Measurements from ENCODE around the gene ACAA2.

ACAA2 gene

GRCh38 chr18:49769047-49769728 is 44.1 kb downstream of the ACAA2 start:
- H3K36me3 ChIP-seq (ENCODE audit: control insufficient read depth, insufficient read depth, low read length) = no peaks in the 10 kb centered on the region
- H3K4me1 ChIP-seq (ENCODE audit: control insufficient read depth, insufficient read depth, low read length) = no peaks in the 10 kb centered on the region
- H3K9ac ChIP-seq (ENCODE audit: low read length) = no peak overlapping the region
- H3K4me3 ChIP-seq (ENCODE audit: low read length) = no peak overlapping the region
- H3K27me3 ChIP-seq (ENCODE audit: control insufficient read depth, insufficient read depth, low read length) = no peaks in the 10 kb centered on the region
- no peaks in the 10 kb centered on the region for H3K9me3 ChIP-seq (ENCODE audit: control insufficient read depth, low read length)

GRCh38 chr18:49768051-49768391 is 45.3 kb downstream of the ACAA2 start:
- no peaks in the 10 kb centered on the region for H3K9me3 ChIP-seq (ENCODE audit: control insufficient read depth, low read length)

DNA sequence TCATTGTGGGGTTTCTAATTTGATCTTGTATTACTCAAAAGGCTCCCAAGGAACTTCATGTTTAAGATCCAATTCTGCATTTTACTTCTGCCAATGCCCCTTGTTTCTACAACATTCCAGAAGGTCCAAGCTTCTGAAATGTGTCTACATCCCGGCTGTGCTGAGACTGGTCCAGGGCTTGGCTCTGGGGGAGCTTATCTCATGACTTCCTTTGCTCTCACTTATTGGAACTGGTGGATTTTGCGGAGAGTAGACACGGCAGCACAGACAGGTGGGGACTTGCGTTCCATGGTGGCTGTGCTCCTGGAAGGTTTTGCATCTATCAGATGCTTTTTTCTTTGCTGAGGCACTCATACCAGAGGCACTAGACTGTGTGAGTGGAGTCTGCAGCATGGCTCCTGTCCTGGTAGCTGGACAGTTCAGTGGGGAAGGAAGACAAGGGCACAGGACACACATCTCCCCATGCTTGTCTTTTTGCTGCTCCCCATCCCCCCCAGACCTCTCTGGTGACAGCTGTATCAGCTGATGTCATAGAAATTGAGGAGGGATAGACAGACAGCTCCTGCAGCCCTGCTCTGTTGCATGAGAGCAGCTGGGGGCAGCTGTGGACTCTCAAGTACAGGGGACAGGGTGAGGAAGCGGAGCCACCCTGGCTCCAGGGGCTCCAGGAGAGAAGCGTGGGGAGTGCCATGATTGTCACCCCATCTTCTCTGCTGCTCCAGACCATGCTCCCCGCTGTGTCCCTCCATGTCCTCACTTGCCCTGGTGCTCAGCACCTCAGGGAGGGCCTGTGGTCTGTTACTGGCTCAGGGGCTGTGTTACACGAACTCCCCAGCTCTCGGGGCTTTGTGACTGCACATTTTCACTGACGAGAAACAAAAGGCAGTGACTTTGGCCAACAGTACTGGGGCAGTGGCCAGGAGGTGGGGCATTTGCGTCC is 46.0 kb downstream of the ACAA2 start:
- Histone ChIP-seq H3K4me3 (ENCODE audit: low read length) (no peak overlapping the region), H3K4me1 (ENCODE audit: control insufficient read depth, insufficient read depth, low read length) (no peaks in the 10 kb centered on the region), H3K36me3 (ENCODE audit: control insufficient read depth, insufficient read depth, low read length) (no peaks in the 10 kb centered on the region), H3K27me3 (ENCODE audit: control insufficient read depth, insufficient read depth, low read length) (no peaks in the 10 kb centered on the region), H3K9me3 (ENCODE audit: control insufficient read depth, low read length) (no peaks in the 10 kb centered on the region), H3K9ac (ENCODE audit: low read length) (no peak overlapping the region)

More at GRCh38 chr18:49768051-49768391, 45.3 kb downstream of the ACAA2 start:
- no peaks in the 10 kb centered on the region for H3K4me1 ChIP-seq (ENCODE audit: control insufficient read depth, insufficient read depth, low read length)
- H3K36me3 ChIP-seq (ENCODE audit: control insufficient read depth, insufficient read depth, low read length) = no peaks in the 10 kb centered on the region
- H3K9ac ChIP-seq (ENCODE audit: low read length) = no peak overlapping the region
- no peaks in the 10 kb centered on the region for H3K27me3 ChIP-seq (ENCODE audit: control insufficient read depth, insufficient read depth, low read length)
- no peak overlapping the region for H3K4me3 ChIP-seq (ENCODE audit: low read length)

GRCh38 chr18:49766646-49767045 is 46.7 kb downstream of the ACAA2 start:
- Histone ChIP-seq H3K36me3 (ENCODE audit: control insufficient read depth, insufficient read depth, low read length) (no peaks in the 10 kb centered on the region), H3K9me3 (ENCODE audit: control insufficient read depth, low read length) (no peaks in the 10 kb centered on the region), H3K27me3 (ENCODE audit: control insufficient read depth, insufficient read depth, low read length) (no peaks in the 10 kb centered on the region), H3K4me1 (ENCODE audit: control insufficient read depth, insufficient read depth, low read length) (no peaks in the 10 kb centered on the region), H3K9ac (ENCODE audit: low read length) (no peak overlapping the region), H3K4me3 (ENCODE audit: low read length) (no peak overlapping the region)

- no peaks in the 10 kb centered on the region for H3K36me3 ChIP-seq (ENCODE audit: control insufficient read depth, insufficient read depth, low read length)
- no peaks in the 10 kb centered on the region for H3K9me3 ChIP-seq (ENCODE audit: control insufficient read depth, low read length)
- H3K4me3 ChIP-seq (ENCODE audit: low read length) = no peak overlapping the region
- H3K9ac ChIP-seq (ENCODE audit: low read length) = no peak overlapping the region
- peaks cover 2% of the 10 kb centered on the region for H3K27me3 ChIP-seq (ENCODE audit: control insufficient read depth, insufficient read depth, low read length)
- H3K4me1 ChIP-seq (ENCODE audit: control insufficient read depth, insufficient read depth, low read length) = peaks cover 9% of the 10 kb centered on the region
Observed at GRCh38 chr18:49764032-49764431, 49.3 kb downstream of the ACAA2 start.

DNA sequence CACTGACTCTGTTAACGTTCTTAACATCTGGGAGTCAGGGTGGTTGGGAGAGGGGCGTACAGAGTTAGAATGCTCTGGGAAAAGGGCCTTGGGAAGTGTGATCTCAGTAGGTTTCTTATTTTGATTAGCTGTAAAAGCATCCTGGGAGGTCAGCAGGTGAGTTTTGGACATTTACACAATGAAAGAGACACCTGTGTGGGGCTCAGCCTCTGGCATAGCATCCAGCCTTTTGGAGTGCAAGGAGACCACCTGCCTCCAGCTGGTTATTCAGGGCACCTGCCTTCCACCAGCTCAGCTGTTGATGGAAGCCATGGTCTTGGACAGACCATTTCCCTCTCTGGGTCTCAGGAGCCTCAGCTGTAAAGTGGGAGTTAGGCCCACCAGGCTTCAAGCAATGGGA is 49.7 kb downstream of the ACAA2 start:
- peaks cover 2% of the 10 kb centered on the region for H3K27me3 ChIP-seq (ENCODE audit: control insufficient read depth, insufficient read depth, low read length)
- no peak overlapping the region for H3K9ac ChIP-seq (ENCODE audit: low read length)
- no peaks in the 10 kb centered on the region for H3K9me3 ChIP-seq (ENCODE audit: control insufficient read depth, low read length)
- no peak overlapping the region for H3K4me3 ChIP-seq (ENCODE audit: low read length)
- H3K36me3 ChIP-seq (ENCODE audit: control insufficient read depth, insufficient read depth, low read length) = no peaks in the 10 kb centered on the region
- H3K4me1 ChIP-seq (ENCODE audit: control insufficient read depth, insufficient read depth, low read length) = peaks cover 9% of the 10 kb centered on the region

GRCh38 chr18:49762191-49763077 is 50.9 kb downstream of the ACAA2 start:
- Histone ChIP-seq H3K4me3 (ENCODE audit: low read length) (no peak overlapping the region), H3K27me3 (ENCODE audit: control insufficient read depth, insufficient read depth, low read length) (peaks cover 2% of the 10 kb centered on the region), H3K36me3 (ENCODE audit: control insufficient read depth, insufficient read depth, low read length) (no peaks in the 10 kb centered on the region), H3K9ac (ENCODE audit: low read length) (no peak overlapping the region), H3K9me3 (ENCODE audit: control insufficient read depth, low read length) (no peaks in the 10 kb centered on the region), H3K4me1 (ENCODE audit: control insufficient read depth, insufficient read depth, low read length) (peaks cover 9% of the 10 kb centered on the region)

DNA sequence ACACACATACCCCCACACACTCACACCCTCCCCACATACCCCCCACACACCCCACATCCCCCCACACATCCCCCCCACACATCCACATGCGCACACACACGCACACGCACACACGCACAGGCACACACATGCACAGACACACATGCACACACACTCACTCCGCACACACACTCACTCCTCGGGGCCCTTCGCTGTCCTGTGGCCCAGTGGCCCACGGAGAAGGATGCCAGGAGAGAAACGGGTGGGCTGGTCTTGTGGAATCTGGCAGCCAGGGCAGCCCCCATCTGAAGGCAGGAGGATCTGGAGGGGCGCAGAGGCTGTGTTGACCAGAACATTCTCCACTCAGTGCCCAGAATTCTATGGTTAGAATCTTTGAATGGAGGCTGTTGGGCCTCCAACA is 51.6 kb downstream of the ACAA2 start:
- Histone ChIP-seq H3K27me3 (ENCODE audit: control insufficient read depth, insufficient read depth, low read length) (peaks cover 2% of the 10 kb centered on the region), H3K4me1 (ENCODE audit: control insufficient read depth, insufficient read depth, low read length) (peaks cover 9% of the 10 kb centered on the region), H3K9me3 (ENCODE audit: control insufficient read depth, low read length) (no peaks in the 10 kb centered on the region), H3K4me3 (ENCODE audit: low read length) (no peak overlapping the region), H3K36me3 (ENCODE audit: control insufficient read depth, insufficient read depth, low read length) (no peaks in the 10 kb centered on the region), H3K9ac (ENCODE audit: low read length) (no peak overlapping the region)

DNA sequence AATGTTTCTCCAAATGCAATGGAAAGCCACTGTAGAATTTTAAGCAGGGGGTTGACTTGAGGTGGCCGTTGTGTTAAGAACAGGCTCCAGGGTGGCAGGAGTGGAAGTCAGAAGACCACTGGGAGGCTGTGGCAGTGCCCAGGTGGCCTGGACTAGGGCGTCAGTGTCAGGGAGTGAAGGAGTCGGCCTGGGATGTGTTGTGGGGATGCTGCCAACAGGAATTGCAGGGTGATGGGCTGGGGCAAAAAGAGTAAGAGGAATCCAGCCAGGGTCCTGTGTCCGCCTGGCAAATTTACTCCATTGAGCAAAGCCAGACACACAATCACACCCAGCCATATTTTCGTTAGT is 55.1 kb downstream of the ACAA2 start:
- Histone ChIP-seq H3K4me3 (ENCODE audit: low read length) (no peak overlapping the region), H3K9ac (ENCODE audit: low read length) (no peak overlapping the region), H3K36me3 (ENCODE audit: control insufficient read depth, insufficient read depth, low read length) (no peaks in the 10 kb centered on the region), H3K4me1 (ENCODE audit: control insufficient read depth, insufficient read depth, low read length) (peaks cover 9% of the 10 kb centered on the region), H3K9me3 (ENCODE audit: control insufficient read depth, low read length) (no peaks in the 10 kb centered on the region), H3K27me3 (ENCODE audit: control insufficient read depth, insufficient read depth, low read length) (peaks cover 2% of the 10 kb centered on the region)

DNA sequence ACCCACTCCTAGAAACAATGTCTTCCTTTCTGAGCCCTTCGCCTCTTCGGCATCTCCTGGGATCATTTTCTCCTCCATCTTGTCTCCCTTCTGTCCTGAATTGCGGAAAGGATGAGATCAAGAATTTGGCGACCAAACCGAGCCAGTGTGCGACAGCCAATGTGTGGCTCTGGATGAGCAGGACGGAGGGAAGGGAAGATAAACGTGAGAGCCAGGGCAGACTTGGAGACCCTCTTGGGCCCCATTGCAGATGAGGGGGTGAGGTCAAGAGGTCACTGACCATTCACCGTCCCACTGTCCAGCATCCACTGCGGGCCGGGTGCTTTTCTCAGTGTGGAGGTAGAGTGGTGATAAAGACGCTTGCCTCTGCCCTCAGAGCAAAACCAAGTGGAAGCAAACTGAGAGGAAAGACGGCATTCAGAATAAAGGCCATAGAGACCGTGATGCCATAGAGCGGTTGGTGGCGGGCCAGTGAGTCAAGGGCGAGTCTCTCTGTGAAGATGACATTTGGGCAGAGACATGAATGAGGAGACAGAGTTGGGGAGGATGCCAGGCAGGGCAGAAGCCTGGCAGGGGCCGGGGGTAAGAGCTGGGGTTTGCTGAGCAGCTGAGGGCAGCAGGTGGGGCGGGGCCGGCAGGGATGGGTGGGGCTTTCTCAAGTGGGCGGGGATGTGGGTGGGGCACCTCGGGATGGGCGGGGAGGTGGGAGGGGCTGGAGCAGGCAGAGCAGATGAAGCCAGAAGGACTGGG is 55.6 kb downstream of the ACAA2 start:
- Histone ChIP-seq H3K9ac (ENCODE audit: low read length) (no peak overlapping the region), H3K27me3 (ENCODE audit: control insufficient read depth, insufficient read depth, low read length) (peaks cover 2% of the 10 kb centered on the region), H3K9me3 (ENCODE audit: control insufficient read depth, low read length) (no peaks in the 10 kb centered on the region), H3K4me1 (ENCODE audit: control insufficient read depth, insufficient read depth, low read length) (peaks cover 9% of the 10 kb centered on the region), H3K4me3 (ENCODE audit: low read length) (no peak overlapping the region), H3K36me3 (ENCODE audit: control insufficient read depth, insufficient read depth, low read length) (no peaks in the 10 kb centered on the region)

- Histone ChIP-seq H3K4me3 (ENCODE audit: low read length) (no peak overlapping the region), H3K36me3 (ENCODE audit: control insufficient read depth, insufficient read depth, low read length) (no peaks in the 10 kb centered on the region), H3K9me3 (ENCODE audit: control insufficient read depth, low read length) (no peaks in the 10 kb centered on the region), H3K27me3 (ENCODE audit: control insufficient read depth, insufficient read depth, low read length) (peaks cover 2% of the 10 kb centered on the region), H3K4me1 (ENCODE audit: control insufficient read depth, insufficient read depth, low read length) (peaks cover 9% of the 10 kb centered on the region), H3K9ac (ENCODE audit: low read length) (no peak overlapping the region)
Observed at GRCh38 chr18:49756671-49757362, 56.5 kb downstream of the ACAA2 start.
